COLO829 (cell line): Measurements from ENCODE around the gene TCEA2.

ENCODE experiments used
- DNase-seq: peaks from one replicate; pipeline ENCODE4 v3.0.0; 2012; ENCODE audit warnings: low spot score

Gene TCEA2

DNA sequence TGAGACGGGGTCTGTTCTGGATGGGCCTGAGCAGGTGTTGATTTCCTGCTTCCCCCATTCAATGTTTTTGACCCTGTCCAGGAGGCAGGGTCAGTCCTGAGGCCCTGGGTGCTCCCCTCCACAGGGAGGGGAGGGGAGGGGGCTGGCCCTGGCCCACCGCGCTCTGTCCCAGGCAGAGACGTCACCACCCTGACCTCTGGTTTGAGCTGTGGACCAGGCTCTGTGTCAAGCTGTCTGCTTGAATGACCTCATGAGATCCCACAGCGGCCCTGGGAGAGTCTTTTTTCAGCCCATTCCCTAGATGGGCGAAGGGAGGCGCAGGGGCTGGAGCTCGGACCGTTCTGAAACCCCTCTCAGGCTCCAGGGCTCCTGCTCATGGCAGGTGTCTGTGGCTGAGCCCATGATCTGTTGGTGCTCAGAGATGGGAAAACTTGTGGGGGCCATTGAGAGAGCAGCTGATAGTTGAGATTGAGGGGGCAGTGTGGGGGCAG is 30.1 kb downstream of the TCEA2 start:
- DNase-seq, result no peak

- DNase-seq, result no peak
Observed at GRCh38 chr20:64095455-64095854, 32.5 kb downstream of the TCEA2 start.

DNA sequence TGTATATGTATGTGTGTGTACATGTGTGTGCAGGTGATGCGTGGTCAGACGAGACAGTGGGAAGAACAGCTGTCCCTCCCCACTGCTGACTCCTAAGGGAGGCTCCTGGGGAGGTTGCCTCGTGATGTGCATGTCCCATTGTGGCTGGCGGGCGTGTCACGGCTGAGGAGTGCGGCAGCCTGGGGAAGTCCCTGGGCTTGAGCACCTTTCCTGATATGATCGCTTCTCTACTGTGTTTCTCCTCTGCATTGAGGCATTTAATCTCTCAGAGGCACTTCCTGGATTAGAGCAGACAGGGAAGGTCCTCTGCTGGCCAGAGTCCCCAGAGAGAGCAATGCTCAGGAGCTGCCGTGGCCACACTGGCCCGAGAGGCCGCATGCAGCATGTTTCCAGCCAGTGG is 32.9 kb downstream of the TCEA2 start:
- no peak for DNase-seq

DNA sequence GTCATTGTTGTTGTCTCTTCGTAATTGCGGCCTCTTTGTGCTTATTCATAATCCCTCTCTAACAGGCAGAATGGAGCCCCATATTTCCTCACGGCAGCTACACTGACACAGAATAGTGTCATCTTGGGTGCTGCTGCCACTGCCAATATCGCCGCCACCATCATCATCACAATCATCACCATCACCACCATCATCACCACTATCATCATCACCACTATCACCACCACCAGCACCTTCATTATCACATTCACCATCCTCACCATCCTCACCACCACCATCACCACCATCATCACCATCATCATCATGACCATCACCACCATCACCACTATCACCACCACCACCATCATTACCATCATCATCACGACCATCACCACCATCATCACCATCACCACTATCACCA is 33.5 kb downstream of the TCEA2 start:
- DNase-seq, result no peak

DNA sequence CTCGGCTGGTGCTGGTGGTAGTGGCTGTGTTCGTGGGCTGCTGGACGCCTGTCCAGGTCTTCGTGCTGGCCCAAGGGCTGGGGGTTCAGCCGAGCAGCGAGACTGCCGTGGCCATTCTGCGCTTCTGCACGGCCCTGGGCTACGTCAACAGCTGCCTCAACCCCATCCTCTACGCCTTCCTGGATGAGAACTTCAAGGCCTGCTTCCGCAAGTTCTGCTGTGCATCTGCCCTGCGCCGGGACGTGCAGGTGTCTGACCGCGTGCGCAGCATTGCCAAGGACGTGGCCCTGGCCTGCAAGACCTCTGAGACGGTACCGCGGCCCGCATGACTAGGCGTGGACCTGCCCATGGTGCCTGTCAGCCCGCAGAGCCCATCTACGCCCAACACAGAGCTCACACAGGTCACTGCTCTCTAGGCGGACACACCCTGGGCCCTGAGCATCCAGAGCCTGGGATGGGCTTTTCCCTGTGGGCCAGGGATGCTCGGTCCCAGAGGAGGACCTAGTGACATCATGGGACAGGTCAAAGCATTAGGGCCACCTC is 35.5 kb downstream of the TCEA2 start:
- DNase-seq, result no peak

DNA sequence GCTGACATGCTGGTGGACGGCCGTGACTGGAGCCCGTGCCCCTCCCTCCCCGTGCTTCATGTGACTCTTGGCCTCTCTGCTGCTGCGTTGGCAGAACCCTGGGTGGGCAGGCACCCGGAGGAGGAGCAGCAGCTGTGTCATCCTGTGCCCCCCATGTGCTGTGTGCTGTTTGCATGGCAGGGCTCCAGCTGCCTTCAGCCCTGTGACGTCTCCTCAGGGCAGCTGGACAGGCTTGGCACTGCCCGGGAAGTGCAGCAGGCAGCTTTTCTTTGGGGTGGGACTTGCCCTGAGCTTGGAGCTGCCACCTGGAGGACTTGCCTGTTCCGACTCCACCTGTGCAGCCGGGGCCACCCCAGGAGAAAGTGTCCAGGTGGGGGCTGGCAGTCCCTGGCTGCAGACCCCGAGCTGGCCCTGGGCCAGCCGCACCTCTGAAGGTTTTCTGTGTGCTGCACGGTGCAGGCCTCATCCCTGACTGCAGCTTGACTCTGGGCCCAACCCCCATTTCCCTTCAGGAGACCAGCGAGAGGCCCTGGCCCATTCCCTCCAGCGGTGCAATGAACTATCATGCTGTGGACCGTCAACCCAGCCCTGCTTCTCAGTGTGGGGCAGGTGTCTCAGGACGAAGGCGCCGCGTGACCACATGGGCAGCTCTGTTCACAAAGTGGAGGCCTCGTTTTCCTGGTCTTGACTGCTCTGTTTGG is 36.2 kb downstream of the TCEA2 start:
- no peak for DNase-seq

DNA sequence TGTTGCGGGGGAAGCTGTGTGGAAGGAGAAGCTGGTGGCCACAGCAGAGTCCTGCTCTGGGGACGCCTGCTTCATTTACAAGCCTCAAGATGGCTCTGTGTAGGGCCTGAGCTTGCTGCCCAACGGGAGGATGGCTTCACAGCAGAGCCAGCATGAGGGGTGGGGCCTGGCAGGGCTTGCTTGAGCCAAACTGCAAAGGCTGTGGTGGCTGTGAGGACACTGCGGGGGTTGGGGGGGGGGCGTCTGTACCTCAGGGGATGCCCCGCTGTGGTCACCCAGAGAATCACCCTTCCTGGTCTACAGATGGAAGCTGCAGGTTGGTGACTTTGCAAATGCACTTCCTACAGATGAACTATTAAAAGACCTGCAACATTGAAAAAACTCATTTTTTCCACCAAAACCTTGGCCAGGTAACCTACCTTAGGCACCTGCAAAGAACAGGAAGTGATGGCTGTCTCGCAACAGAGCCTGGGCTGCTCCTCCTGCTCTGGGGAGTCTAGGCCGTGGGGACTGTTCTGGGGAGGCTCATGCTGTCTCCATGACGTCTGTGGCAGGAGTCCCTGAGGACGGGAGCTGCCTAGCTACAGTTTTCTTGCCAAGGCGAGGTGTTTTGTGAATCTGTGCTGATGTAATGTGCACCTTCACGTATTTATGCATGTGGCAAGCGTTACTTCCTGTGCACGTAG is 37.0 kb downstream of the TCEA2 start:
- no peak for DNase-seq

DNA sequence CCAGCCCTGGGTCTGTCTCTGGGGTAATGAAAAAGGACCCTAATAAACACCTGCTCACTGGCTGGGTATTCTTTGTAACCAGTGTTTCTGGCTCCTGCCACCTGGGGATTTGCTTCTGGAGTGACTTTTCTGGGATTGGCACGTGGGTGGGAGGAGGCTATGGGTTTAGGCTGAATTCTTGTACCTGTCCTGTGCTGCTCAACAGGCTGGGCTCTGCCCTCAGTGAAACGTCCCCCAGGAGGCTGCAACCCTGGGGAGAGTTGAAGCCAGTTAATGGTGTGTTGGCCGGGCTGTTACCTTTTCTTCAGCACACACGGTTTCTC is 37.5 kb downstream of the TCEA2 start:
- no peak for DNase-seq

- DNase-seq, result no peak
Observed at GRCh38 chr20:64100946-64101688, 38.1 kb downstream of the TCEA2 start.

DNA sequence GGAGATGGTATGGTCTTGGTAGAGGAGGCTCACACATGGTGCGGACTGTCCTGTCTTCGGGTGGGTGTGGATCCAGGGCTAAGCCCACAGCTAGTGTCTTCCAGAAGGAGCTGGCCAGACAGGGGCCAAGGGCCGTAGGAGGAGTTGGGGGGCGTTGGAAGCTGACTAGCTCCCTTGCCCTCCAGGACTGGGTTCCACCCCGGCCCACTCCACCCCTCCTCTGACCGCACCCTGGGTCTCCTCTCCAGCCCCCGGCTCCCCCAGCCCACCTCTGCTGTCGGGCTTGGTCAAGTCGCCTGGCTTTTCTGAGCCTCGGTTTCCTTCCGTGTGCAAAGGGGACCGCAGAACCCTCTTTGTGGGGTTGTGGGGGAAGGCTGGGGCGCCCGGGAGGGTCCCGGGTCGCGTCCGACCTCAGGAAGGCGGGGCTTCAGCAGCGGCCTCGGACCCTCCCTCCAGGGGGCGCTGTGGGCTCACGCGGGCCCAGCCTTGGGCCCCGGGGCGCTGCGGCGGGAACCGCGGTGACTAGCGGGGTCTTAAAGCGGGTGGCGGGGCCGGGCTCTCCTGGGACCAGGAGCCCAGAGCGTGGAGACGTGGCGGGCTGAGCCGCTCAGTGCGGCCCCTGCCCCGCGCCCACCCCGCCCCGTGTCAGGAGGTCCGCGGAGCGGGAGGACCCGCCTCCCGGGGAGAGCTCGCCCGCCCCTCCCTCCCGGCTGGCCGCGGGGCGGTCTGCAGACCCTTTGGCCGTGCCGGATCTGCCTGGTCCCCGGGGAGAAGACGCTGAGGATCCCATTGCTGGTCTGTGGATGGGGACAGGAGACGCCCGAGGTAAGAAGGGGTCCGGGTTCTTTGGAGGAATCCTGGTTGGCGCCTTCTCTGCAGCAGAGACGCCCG is 39.0 kb downstream of the TCEA2 start:
- DNase-seq, result peak; percentile 56

DNA sequence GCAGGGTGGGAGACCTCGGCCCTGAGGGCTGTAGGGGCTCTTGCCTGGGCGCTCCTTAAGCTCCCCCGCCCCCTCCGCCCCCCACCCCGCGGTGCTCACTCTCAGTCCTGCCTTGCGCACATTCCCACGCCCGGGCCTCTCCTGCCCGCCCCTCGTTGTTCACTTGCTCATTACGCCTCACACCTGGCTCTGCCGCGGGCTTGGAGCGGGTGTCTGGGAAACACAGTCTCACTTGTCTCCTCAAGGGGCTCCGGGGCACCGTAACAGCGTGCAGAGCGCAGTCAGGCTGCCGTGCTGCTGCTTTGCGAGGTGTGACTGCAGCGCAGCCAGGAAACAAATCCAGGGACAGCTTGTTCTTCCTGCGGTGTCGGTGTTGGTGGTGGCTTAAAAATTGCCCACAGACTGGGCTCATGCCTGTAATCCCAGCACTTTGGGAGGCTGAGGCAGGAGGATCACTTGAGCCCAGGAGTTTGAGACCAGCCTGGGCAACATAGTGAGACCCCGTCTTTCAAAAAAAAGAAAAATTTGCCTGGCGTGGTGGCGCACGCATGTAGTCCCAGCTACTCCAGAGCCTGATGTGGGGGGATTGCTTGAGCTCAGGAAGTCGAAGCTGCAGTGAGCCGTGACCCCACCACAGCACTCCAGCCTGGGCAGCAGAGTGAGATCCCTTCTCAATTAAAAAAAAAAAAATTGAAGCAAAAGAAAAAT is 39.8 kb downstream of the TCEA2 start:
- no peak for DNase-seq

DNA sequence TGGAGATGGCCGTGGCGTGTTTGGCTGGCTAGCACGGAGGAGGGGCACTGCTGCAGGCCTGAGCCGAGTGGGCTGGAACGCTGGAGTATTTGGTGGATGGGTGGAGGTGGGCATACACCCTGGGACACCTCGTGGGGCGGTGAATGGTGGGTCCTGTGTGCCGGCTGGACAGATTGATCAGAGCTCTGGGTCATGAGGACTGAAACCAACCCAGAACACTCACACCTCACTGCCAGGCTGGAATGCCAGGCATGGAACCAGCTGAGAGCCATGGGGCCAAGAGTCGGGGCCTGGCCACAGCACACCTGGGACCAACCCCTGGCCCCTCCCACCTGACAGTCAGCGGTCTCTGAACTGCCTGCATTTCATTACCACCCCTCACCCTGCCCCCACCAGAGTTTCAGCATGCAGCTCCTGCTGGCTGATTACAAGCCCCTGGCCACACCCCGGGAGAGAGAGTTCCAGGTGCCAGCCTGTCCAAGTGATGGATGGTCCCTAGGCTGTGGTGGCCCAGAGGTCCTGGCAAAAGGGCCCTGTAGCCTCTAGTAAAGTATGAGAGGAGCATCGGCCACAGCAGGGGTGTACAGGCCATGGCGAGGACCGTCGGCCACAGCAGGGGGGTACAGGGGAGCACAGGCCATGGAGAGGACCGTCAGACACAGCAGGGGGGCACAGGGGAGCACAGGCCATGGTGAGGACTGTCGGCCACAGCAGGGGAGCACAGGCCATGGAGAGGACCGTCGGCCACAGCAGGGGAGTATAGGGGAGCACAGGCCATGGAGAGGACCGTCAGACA is 41.1 kb downstream of the TCEA2 start:
- no peak for DNase-seq

- no peak for DNase-seq
Observed at GRCh38 chr20:64104667-64105451, 41.9 kb downstream of the TCEA2 start.

DNA sequence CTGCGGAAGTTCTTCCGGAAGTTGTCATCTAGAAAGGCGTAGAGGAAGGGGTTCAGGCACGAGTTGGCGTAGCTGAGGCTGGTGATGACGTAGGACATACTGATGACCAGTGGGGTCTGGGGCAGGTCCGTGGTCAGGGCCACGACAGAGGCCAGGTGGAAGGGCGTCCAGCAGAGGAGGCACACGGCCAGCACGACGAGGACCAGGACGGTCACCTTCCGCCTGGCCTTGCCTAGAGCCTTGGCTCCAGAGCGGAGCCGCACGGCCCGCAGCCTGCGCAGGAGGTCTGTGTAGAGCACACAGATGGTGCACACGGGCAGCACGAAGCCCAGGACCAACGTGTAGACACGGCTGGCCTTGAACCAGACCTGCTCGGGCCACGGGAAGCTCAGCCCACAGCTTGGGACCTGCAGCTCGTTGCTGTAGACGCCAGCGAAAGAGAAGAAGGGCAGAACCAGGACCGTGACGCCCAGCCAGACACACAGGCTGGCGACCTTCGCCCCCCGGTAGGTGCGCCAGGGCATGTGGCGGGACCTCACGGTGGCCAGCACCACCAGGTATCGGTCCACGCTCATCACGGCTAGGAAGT is 42.9 kb downstream of the TCEA2 start:
- no peak for DNase-seq

- no peak for DNase-seq
Observed at GRCh38 chr20:64106435-64106961, 43.5 kb downstream of the TCEA2 start.

DNA sequence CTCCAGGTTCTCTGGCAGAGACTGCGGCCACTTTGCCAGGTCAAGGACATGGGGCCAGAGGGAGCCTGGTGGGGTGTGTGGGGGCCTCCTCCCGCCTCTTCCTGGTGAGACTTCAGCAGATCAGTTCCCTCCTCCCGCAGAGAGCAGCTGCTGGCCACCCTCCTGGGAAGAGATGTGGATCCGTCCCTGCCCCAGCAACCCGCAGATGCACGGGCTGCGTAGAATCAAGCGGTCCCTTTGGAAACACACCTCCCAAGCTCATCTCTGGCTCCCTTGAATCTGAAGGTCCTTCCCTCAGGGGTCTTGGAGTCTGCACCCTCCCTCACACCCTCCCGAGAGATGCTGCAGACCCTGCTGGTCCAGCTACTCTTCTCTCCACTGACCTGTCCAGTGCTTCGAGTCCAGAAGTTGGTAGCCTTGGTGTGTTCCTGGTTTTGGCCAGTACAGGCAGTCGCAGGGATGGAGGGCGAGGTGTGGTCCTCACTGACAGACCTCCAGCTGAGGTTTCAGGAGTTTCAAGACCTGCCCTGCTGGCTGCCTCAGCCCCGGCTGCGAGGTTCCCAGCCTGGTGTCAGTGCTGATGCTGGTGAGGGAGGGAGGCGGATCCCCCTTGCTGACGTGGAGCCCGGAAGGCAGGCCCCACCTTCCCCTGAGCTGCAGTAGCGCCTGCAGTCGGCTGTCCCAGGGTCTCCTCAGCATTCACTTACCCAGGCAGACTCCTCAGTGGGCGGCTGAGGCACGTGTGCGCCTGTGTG is 44.2 kb downstream of the TCEA2 start, which contains the start of gene NPBWR2:
Gene NPBWR2, minus strand, starts transcription at position 585 of the 755 bp plus-strand sequence. CDS start 734 bp downstream, outside the sequence.
- DNase-seq, result no peak

GRCh38 chr20:64107736-64108457 is 44.9 kb downstream of the TCEA2 start:
- DNase-seq, result no peak
